Stimulated activated CD8-positive, alpha-beta memory T cell treated with anti-CD3 and anti-CD28 coated beads, Interleukin-15, amount 100 ng/mL, for 48 hours (primary cell): Measurements from ENCODE around the gene GABRG3.

Experiments used
- DNase-seq, 2 donors: peaks; one replicate each; pipeline ENCODE4 v3.0.0-alpha.2; 2020; ENCODE audit warnings: low read depth in 2 of 2

The GABRG3 gene

DNA sequence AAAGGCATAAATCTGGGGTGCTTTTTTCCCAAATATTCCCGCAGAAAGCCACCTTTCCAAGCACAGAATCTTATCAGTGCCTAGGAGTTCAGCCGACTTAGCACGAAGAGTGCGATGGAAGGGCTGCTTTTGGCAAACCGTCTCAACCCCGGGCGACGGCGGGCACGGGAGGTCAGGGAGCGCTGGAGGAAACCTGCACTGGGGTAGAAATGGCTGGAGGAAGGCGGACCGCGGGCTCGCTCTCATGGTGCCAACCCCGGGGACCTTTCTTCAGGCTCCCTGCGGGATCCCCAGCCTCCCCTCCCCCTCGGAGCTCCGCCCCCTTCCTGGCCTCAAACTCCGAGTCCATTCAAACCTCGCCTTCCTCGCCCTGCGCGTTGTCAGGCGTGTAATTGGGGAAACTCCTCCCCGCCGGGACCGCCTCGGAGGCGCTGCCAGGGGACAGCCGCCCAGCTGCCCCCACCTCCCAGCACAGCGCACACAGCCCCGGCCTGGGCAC, at the start of gene GABRG3:
Gene GABRG3 (plus strand): TSS at position 470 of the 499 bp plus-strand sequence.
- DNase-seq, result no peak

DNA sequence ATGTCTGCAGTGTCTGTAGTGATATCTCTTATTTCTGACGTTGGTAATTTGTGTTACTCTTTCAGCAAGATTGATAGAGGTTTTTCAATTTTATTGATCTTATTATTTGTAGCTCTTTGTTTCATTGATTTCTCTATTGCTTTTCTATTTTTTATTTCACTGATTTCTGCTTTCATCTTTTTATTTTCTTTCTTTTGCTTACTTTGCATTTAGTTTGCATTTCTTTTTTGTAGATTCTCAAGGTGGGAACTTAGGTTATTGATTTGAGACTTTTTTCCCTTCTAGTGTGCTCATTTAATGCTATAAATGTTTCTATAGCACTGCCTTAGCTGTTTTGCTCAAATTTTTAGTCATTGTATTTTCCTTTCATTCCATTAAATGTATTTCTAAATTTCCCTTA, 49.5 kb upstream of the GABRG3 start:
- DNase-seq, result no peak

- no peak for DNase-seq
These were observed 44.9 kb upstream of the GABRG3 start for GRCh38 chr15:26926081-26926480.

DNA sequence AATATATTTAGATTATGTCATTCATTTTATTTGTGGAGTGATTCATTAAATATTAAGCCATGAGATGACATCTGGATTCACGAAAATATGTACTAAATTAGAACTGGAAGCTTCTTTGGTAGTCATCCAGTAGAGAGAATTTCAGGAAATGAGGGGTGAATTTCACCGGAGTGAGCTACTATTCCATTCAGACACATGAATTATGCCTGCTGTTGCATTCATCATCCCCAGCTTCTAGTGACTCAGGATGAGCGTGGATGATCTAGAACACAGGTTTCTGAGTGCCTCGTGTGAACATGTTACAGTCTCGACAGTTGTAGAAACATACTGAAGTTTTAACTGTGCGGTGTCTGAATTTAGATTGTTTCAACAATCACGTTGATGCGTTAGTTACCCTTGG, 42.9 kb upstream of the GABRG3 start:
- no peak for DNase-seq

GRCh38 chr15:26929588-26929987, 41.4 kb upstream of the GABRG3 start:
- DNase-seq, result no peak

DNA sequence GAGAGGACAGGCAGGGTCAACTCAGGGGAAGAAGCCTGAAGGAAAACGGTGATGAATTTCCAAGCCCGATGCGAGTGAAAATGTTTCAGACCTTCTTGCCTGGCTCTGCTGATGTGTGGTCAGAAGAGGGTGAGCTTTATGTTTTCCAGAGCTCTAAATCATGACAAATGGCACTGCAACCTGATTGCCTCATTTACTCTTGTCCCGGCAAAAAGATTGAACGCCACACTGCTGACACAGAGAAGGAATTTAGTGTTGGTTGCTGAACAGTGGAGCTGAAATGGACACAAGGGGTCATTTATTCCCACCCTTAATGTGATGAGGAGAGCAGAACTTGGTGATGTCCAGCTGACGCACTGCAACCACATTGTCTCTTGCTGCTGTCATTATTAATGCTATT, 36.1 kb upstream of the GABRG3 start:
- DNase-seq, result no peak

GRCh38 chr15:26935322-26935721, 35.7 kb upstream of the GABRG3 start:
- no peak for DNase-seq

DNA sequence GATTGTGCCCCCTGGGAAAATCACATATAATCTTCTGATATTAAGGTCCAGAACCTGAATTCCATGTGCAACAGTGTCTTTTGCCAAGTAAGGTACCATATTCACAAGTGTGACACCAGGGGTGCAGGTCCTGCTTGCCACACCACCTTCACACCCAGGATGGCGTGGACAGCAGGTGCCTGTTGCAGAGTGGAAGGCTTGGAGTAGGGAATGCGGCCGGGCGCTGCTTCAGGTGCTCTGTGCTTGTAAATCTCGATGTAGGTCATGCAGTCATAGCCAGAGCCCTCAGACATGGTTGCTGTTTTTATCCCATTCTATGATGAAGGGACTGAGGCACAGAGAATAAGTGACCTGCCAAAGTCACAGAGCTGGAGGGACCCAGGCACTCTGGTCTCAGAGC, 34.5 kb upstream of the GABRG3 start:
- no peak for DNase-seq

DNA sequence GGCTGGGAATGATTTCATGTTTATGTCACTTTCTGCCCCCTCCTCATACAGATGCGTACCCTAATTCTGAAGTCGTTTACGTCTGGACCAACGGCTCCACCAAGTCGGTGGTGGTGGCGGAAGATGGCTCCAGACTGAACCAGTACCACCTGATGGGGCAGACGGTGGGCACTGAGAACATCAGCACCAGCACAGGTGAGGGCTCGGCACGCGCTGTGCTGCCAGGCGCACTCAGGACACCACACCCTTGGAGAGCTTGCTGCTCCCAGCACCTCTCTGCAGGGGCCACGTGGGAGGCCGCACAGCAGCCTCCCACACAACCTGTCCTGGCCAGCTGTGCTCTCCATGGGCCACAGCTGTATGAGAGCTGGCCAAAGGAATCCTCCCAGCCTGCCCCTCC, 33.8 kb upstream of the GABRG3 start:
- DNase-seq, result no peak

GRCh38 chr15:26939398-26939797, 31.6 kb upstream of the GABRG3 start:
- no peak for DNase-seq

GRCh38 chr15:26941489-26941888, 29.5 kb upstream of the GABRG3 start:
- no peak for DNase-seq

GRCh38 chr15:26943866-26944265, 27.1 kb upstream of the GABRG3 start:
- DNase-seq, result no peak

DNA sequence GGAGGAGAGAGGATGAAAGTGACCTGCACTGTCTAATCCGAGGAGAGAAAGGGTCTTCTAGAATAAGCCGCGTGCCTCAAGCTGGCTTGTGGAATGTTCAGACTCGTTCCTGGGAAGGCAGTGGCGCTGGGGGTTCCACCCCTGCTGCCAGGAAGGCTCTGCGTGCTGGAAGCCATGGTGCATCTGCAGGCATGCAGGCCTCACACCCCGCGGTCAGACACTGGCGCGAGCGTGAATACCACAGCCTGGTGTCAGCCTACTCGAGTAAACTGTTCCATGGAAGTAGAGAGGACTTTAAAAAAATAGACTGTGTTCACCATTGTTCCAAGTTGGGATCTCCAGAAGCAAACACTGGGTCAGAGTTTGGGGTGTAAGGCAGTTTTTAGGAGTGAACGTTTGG, 25.9 kb upstream of the GABRG3 start:
- no peak for DNase-seq

DNA sequence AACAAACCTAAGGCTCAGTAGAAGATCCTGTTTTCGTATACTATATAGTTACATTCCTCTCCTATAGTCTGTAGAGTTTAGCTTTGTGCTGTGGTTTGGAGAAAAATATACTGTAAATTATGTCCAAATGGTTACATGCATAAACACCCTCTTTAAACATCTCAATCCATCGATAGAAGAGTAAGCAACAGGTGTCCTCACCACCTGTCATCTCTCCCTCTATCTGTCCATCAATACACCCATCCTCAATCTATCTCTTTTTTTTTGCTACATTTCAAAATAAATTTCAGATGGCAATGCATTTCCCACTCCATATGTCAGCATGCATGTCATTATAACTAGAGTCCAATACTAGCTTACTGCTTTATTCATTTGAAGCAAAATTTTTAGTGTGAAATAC, 21.0 kb upstream of the GABRG3 start:
- DNase-seq, result no peak

GRCh38 chr15:26954403-26954802, 16.6 kb upstream of the GABRG3 start:
- no peak for DNase-seq

DNA sequence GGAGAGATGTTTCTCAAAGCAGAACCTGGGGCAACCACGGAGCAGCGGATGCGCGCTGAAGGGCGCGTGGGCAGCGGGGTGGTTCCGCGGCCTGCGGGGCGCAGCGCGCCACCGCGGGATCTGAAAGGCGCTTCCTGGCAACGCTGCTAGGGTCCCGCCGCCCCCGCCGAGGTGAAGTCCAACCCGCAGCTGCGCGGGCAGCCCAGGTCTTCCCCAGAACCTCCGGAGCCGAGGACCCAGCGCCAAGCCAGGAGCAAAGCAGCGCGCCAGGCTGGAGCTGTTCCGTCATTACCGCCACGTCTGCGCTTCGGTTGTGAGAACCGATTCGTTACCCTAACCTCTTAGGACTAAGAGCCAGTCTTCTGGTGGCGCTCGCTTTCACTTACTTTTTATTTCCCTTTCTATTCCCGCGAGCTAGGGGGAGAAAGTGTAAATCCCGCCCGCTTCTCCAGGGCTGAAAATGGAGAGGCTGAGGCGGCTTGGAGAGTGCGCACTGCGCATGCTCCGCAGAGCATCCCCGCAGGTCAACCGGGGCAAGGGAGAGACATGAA, 3.2 kb upstream of the GABRG3 start:
- no peak for DNase-seq

DNA sequence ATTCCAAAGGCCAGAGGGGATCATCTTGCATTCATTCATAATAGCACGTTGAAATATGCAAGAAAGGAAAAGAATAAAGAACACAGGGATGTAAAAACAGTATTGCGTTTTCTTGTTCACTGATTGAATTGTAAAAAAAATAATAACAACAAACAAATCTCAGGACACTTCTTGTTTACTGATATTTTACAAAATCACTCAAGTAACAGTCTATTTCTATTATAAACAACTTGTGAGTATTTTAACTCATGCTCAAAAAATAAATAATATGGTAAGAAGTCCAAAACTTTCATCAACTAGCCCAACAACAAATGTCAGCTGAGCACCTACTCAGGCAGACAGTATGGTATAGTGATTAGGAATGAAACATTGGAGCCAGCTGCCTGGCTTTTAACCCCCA, 2.2 kb upstream of the GABRG3 start:
- DNase-seq, result no peak

DNA sequence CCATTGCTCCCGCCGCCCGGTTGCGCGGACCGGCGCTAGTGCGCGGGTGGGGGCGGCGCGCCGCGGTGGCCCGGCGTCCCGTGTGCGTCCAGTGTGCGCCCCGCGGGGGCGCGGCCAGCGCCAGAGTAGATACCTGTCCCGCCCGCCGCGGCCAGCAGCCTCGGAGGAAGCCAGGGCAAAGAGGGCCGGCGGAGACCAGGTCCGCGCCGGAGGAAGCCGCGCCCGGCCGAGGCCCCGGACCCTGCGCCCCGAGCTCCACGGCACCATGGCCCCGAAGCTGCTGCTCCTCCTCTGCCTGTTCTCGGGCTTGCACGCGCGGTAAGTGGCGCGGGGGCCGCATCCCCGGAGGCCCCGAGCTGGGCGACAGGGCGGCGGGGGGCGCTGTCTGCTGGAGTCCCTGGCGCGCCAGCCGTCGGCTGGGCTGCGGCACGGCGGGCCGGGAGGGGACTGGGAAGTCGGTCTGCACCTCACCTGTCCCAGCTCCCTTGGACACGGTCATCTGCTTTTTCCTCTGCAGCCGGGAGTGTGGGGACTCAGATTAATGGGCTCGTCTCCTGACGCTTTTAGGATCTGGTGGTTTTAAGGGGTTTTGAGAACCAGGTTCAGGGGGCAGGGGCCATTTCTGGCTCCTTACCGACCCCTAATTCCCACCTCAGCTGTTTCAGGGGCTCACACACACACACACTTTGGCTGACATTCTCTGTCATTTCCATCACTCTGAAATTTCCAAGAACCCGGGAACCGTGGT, 464 bp downstream of the GABRG3 start:
- no peak for DNase-seq

DNA sequence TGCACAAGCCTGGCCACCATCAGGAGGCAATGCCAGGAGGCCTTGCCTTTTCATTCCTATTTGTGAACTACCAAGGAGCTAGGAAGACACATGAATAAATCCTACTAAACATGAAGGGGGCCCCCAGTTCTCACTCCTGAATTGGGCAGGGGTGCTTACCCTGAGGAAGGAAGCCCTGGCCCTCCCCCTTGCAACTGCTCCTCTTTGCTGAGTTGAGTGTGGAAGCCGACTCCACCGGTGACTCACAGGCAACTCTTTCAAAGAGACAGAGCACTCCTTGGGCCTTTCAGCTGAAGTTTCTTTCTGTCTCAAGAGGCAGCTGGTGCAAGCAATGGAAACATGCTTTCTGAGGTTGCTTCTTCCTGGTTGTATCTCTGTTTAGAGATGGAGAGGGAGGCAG, 1.7 kb downstream of the GABRG3 start:
- DNase-seq, result no peak

- DNase-seq, result no peak
These were observed 3.3 kb downstream of the GABRG3 start for GRCh38 chr15:26974120-26974780.

- no peak for DNase-seq
These were observed 10.5 kb downstream of the GABRG3 start for GRCh38 chr15:26981492-26981891.

DNA sequence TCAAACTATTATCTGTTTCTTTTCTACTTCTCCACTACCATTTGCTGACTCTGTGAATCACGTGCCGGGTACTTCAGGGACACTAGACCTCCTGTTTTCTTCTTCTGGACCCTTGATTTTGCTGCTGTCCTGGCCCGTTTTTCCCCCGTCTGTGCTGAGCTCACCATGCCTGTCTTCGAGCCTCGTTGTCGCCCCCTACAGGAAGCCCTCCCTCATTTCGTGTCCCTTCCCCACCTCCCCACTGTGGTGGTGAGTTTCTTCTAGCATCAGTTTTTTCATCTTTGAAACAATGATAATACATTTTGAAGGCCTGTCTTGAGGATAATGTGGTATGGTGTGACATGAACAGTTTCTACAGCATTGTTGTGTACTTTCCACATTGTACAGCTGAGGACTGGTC, 12.8 kb downstream of the GABRG3 start:
- DNase-seq, result no peak

- DNase-seq, result no peak
These were observed 14.1 kb downstream of the GABRG3 start for GRCh38 chr15:26985050-26985449.
